Measurements from ENCODE around the gene HDGFL3.

- TF ChIP-seq, protein P1, sequence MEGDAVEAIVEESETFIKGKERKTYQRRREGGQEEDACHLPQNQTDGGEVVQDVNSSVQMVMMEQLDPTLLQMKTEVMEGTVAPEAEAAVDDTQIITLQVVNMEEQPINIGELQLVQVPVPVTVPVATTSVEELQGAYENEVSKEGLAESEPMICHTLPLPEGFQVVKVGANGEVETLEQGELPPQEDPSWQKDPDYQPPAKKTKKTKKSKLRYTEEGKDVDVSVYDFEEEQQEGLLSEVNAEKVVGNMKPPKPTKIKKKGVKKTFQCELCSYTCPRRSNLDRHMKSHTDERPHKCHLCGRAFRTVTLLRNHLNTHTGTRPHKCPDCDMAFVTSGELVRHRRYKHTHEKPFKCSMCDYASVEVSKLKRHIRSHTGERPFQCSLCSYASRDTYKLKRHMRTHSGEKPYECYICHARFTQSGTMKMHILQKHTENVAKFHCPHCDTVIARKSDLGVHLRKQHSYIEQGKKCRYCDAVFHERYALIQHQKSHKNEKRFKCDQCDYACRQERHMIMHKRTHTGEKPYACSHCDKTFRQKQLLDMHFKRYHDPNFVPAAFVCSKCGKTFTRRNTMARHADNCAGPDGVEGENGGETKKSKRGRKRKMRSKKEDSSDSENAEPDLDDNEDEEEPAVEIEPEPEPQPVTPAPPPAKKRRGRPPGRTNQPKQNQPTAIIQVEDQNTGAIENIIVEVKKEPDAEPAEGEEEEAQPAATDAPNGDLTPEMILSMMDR (conservative IDR thresholded peaks at IDR 0.05 in 1 of 2, IDR thresholded peaks at IDR 0.05 in 1 of 2; ENCODE audit: low read depth in 1 of 2, low read length in 2 of 2), result no peak
- no peak for TF ChIP-seq EZH2 (IDR thresholded peaks at IDR 0.05; ENCODE audit: low read length, missing control alignments)
Measured at GRCh38 chr15:83109532-83109931, 98.1 kb downstream of the HDGFL3 start.

All from fibroblast of lung (primary cell).